ENCODE results near the gene RELCH.

RELCH gene

GRCh38 chr18:62342884-62343283 lies 155.8 kb downstream of the RELCH start:
- no peak for DNase-seq

GRCh38 chr18:62343316-62343715 lies 156.3 kb downstream of the RELCH start:
- DNase-seq: no peak

GRCh38 chr18:62345909-62346308 lies 158.9 kb downstream of the RELCH start:
- DNase-seq: no peak

- DNase-seq: no peak
Observed at GRCh38 chr18:62346333-62347088, 159.5 kb downstream of the RELCH start.

GRCh38 chr18:62347089-62347506 lies 160.0 kb downstream of the RELCH start:
- DNase-seq: no peak

GRCh38 chr18:62348474-62348873 lies 161.4 kb downstream of the RELCH start:
- no peak for DNase-seq

GRCh38 chr18:62353170-62353569 lies 166.1 kb downstream of the RELCH start:
- no peak for DNase-seq

GRCh38 chr18:62354151-62354550 lies 167.1 kb downstream of the RELCH start:
- no peak for DNase-seq

GRCh38 chr18:62357079-62357719 lies 170.1 kb downstream of the RELCH start:
- no peak for DNase-seq

Measured in activated effector memory CD4-positive, alpha-beta T cell treated with anti-CD3 and anti-CD28 coated beads, Interleukin-2, amount 50 U/mL, for 16 hours (primary cell).